Activated CD8-positive, alpha-beta memory T cell treated with anti-CD3 and anti-CD28 coated beads, Interleukin-2, amount 50 U/mL, for 24 hours (primary cell): Measurements from ENCODE around the gene CIP2A.

ENCODE experiments used
- DNase-seq: peaks from one replicate; pipeline ENCODE4 v3.0.0-alpha.2; 2020; ENCODE audit errors: extremely low read depth

The CIP2A gene

GRCh38 chr3:108511055-108511454 is 78.2 kb downstream of the CIP2A start:
- DNase-seq: no peak

GRCh38 chr3:108510496-108510895 is 78.7 kb downstream of the CIP2A start, which contains the start of gene MYH15:
Gene MYH15, minus strand, starts transcription at chr3:108510596. Its CDS starts 66 bp downstream, at chr3:108510530.
- DNase-seq: no peak

- DNase-seq: no peak
These were observed 79.4 kb downstream of the CIP2A start for GRCh38 chr3:108509871-108510270.

- no peak for DNase-seq
These were observed 80.0 kb downstream of the CIP2A start for GRCh38 chr3:108509263-108509662.

- no peak for DNase-seq
These were observed 81.3 kb downstream of the CIP2A start for GRCh38 chr3:108507902-108508301.

GRCh38 chr3:108505811-108506210 is 83.4 kb downstream of the CIP2A start:
- DNase-seq: no peak

GRCh38 chr3:108503722-108504121 is 85.5 kb downstream of the CIP2A start:
- no peak for DNase-seq

- DNase-seq: no peak
These were observed 87.7 kb downstream of the CIP2A start for GRCh38 chr3:108501535-108501934.

GRCh38 chr3:108500728-108501127 is 88.5 kb downstream of the CIP2A start:
- no peak for DNase-seq
